Renal pelvis (tissue), 4 donors: Measurements from ENCODE around the gene ERBB4. TPM values are rescaled to one million over a fixed set of nuclear protein-coding genes. Genes with fewer than 3 reads are reported as not detected.
"Not testable (repeated sequence)": the region's sequence is repeated elsewhere in the genome, so short reads cannot be mapped to it uniquely, and the experiment has no call there.

Source experiments
- DNase-seq: peaks from one replicate; pipeline ENCODE4 v3.0.0-alpha.2; 2013
- polyA plus RNA-seq, 3 donors: library from polyadenylated mRNA; unstranded; fragments of 120-200 nt; gene quantifications; one replicate each; pipeline ENCODE4 v1.2.1, GENCODE V29; 2013; ENCODE audit not compliant: insufficient read length in 3 of 3

The ERBB4 gene
- polyA plus RNA-seq, 3 donors: 40.0 to 57.4 (median 49.7) TPM

DNA sequence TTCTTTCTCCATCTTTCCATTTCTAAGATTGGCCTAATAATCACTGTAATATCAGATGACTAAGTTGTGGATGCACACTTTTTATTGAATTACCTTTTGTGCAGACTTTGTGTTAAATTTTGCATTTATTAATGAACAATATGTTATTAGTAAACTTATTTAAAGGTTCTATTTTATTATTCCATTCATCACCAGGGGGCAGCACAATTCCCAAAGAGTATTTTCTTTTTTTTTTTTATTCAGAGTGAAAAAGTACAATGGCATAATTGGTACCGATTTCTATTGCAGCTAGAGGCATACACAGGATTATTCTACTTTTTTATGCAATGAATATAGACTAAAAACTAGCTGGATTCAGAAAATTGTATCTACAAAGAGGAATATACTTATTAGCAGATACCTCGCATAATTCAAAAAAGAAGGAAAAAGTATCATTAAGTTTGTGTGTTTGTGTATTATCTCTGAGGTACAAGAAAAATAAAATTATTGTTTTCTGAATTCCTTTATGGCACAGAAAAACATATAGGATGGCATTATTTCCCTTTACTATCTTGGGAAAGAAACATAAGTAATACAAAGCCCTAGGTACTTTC is 390.6 kb downstream of the ERBB4 start:
- peak; percentile 10 for DNase-seq

DNA sequence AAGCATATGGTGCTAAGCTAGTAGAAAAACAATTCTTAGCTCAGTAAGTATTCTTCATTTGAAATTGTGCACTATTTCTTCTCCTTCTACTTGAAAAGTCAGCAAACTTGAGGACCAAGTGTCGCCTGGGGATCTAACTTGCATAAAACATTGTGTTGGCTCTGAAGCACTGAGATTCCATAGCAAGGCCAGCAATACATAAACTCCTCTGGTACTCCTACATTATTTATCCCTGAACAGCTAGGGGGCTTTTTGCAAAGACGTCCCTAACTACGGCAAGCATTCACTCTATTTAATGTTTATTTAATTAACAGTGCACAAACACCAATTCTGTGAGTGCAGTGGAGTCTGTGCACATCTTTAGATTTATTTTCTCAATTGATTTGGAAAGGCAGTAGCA is 392.2 kb downstream of the ERBB4 start:
- no peak for DNase-seq

DNA sequence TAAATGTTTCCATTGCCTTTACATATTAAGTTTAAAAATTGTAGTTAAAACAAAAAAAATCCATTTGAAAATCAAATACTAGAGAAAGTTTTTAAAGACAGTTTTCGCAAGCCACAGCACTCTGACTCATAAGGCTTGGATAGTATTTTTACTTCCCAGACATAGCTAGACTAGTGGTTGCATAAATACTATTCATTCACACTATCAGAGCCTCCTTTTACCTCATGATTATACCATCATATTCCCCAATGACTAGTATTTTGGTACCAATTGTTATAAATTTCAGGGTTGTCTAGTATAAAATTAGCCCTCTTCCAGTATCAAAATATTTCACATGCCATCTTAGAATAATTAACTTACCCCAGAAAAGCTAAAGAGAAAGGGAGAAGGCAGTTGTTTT is 393.5 kb downstream of the ERBB4 start:
- DNase-seq: no peak

DNA sequence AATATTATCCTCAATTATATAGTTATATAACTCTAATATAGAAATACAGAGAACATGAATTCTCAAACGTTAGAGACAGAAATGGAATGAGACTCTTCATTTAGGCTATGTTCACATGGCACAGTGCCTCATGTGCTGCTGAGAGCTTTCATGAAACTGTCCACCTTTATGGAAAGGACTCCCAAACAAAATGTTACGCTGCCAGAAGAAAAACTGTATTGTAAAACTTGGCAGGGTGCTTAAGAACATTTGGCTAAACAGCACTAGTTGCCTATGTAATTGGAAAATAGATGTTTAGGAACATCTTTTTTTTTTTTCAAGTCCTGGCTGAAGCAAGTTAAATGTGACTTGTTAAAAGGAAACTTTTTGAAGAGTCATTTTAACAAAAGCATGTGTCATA is 396.0 kb downstream of the ERBB4 start:
- no peak for DNase-seq

DNA sequence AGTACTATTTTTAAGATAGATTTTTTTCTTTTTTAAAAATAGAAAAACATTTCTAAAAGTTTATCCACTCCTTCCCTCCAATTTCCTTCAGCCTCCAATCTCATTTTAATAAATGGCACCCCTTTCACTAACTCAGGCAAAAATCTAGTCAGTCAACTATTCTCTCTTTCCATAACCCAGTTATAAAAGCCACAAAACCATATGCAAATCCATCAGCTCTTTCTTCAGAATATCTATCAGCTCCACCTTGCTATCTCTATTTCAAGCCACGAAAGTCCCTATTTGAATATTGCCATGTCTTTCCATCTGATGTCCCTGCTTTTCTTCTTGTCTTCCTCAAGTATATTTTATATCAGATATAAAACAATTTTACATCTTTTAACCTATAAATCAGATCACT is 397.1 kb downstream of the ERBB4 start:
- DNase-seq: no peak

DNA sequence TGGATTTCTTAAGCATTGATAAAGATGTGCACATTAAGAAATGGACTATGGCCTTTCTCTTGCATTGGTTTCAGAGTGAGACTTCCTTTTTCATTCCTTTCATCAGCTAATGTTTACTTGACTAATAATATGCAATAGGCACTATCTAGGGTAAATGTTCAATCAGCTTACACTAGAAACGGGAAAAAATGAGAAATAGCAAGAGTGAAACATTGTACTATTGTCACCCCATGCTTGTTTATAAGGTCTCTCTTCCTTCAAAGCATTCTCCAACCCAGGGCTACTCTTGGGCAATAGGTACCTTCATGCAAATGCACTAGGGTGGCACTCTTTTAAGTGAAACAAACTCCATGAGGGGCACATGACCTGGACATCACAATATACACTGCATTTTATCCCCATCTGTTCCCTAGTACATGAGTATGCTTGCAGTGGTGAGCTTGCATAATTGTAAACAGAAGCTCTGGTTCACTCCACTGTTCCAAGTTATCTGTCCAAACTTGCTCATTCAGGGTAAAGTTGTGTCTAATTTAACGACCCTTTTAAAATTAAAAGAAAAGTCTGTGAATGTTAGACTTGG is 402.3 kb downstream of the ERBB4 start:
- DNase-seq: no peak

DNA sequence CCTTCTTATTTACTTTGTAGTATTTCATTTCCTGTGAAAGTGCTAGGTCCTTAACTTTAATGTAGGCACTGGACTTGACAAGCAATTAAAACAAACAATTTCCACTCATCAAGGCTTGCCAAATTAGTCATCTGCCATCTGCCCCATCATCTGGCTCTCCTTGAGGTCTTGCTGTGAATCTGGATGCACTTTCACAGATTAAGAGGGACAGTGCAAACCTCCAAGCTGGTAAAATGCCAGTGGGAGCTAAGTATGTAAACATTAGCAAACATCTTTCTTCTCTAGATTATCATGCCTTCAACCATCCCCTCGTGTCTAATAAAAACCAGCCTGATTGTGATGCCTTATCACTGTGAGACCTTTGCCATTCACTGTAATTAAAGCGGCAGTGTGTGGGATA is 402.9 kb downstream of the ERBB4 start:
- DNase-seq: no peak

DNA sequence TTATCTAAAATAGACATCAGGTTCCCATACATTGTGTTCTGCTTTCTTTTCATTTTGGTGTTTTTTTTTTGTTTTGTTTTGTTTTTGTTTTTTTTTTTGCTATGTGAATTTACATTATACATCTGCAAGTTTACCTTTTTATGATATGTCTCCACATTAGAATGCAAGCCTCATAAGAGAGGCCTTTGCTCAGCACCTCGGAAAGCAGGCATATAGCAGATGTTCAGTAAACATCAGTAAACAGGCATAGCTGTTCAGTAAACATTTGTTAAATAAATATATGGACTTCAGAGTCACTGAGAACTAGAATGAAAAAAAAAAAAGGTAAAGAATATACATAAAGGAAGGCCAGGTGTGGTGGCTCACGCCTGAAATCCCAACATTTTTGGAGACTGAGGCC is 405.3 kb downstream of the ERBB4 start:
- no peak for DNase-seq

DNA sequence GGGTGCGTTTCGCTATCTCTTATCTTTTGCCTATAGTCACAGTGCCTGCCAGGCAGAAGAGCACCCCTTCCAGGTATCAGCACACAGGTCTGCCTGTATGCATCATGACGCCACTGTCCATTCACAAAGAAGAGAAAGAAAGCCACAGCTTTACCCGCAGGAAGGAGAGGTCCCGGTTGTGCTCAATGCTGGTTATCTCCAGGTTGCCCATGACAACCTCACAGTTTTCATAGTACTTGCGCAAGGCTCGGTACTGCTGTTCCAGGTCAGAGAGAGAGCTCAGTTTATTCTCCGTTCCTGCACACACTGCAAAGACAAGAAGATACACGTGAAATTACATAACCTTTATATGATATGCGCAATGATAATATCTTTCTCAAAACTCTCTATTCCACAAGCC is 414.0 kb downstream of the ERBB4 start:
- no peak for DNase-seq

DNA sequence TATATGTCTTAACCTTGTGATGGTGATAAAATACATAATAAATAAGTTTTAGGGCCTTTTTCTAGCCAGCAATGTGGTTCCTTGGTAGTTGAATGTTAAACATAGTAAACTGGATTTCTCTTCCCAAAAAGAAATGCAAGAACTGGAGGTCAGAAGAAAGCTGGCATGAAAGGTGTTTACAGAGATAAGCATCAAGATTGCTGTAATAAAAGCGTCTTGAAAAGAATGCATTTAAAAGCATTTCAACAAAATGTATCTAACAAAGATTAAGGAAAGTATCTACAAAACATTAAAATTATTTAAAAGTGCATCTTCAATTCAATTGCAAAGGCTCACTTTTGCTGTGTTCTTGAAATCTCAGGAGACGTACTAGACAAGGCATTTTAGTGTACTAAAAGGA is 419.0 kb downstream of the ERBB4 start:
- DNase-seq: no peak

DNA sequence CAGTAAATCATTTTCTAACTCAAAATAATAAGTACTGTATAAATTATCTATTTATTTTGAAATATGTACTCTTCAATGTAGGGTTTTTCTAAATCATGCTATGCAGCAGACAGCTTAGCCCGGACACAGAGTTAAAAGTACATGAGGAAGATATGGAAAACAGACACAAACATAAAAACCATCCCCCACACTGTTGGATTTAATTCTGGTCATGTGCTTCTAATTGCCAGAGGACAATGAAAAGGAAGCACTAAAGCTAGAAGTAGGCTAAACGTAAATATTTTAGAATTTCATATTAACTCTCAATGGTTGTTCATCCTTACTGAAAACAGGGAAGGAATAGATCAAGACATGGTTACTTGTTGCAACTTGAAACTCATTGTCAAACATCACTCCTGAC is 420.7 kb downstream of the ERBB4 start:
- no peak for DNase-seq

DNA sequence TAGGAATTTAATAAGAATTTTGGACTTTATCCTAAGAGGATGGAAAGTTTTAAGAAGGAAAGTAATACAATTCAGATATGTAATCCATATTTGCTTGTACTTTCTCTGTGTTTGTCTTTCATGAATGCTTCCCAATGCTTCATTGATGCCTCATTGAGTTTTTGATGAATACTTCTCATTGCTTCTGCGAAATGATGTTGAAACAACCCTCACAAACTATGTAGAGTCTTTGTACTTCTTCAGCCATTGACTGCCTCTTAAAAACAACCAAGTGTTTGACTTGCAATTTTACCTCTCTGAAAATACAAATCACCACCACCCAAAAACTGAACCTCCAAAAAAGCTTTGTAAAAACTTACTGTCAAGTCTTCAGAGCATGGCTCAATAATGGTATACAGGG is 424.1 kb downstream of the ERBB4 start:
- DNase-seq: no peak

DNA sequence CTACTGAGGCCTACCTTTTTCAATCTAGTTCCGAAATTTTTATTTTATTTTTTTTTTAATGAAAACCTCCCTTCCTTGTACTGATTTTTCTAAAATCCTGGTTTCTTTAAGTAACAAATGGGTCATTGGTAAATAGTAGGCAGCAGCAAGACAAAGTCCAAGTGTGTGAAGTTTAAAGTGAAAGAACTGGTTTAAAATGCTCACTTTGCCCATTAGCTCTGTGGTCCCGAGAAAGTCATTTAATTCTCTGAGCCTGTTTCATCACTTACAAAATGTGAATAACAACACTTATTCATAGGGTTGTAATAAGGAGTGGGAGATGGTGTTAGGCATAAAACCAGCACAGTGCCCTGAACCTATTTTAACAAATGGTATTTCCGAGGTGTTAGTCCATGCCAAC is 426.2 kb downstream of the ERBB4 start:
- DNase-seq: no peak

DNA sequence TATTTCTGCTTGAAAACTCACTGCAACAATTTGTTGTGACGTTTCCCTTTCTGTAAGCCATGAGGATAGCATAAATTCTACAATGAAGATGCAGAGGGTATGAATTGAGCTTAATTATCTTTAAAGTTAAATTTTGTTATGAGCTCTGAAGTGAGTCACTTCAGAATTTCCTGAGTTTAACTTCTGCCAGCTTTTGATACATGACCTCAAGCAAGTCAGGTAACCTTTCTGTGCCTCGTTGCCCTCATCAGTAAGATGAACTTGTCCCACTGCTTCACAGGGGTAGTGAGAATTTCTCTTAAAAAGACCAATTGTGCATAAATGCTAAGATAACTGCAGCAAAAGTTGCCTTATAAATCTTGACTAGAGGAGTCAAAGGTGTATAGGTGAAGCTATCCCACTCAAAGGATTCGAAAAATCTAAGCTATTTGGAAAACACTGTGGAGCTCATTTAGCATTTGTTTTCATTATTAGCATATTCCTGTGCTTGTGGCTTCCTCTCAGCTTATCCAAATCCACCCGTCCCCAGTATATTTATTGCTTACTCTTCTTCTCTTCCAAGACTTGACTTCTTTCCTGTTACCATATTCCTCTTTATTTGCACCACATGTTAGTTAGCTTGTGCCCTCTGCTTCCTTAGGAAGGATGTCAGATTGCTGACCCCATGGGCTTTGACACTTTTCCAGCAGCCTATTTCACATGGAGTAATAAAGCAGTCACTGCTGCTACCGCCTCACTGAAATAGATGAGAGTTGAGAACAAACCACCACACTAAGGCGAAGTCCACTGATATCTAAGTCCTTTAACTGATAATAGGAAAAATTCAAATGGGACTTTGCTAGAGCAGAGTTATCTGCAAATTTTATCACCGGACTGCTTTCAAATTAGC is 428.6 kb downstream of the ERBB4 start:
- peak; percentile 5 for DNase-seq

DNA sequence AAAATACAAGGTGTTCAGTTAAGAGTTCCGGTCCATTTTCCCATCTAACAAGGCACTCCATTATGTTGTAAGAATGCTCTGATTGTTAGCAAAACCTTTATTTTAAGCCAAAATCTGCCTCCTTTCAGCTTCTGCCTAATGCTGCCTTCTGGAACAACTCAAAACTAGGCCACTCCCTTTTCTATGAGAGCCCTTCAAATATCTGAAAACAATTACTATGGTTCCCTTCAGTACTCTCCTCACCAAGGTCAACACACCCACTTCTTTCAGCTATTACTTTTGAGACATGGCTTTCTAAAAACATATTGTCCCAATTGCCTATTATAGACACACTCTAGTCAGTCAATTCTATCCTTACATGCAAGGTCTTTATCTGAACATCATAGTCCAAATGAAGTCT is 429.4 kb downstream of the ERBB4 start:
- no peak for DNase-seq

DNA sequence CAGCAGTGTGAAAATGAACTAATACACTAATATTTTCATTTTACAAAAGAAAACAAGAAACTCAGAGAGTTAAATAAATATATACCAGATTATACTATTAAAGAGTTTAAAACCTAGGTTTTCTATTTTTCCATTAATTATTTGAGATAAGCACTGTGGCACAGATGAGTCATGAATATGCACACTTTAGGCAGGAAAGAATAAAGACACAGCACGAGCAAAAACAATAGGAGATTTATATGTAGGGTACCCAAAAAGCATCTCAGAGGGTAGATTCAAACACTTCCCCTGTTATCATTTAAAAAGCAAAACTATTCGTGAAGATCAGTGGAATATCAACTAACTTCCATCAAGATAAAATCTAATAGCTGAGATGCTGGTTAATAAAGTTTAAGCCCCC is 430.6 kb downstream of the ERBB4 start:
- DNase-seq: no peak

DNA sequence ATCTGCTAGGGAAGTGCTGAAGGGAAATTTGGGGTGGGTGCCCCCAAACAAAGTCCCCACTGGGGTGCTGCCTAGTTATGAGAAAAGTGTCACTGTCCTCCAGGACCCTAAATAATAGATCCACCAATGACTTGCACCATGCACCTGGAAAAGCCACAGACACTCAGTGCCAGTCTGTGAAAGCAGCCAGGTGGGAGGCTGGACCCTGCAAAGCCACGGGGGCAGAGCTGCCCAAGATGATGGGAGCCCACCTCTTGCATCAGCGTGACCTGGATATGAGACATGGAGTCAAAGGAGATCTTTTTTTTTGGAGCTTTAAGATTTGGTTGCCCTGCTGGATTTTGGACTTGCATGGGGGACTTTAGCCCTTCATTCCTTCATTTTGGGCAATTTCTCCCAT is 431.6 kb downstream of the ERBB4 start:
- DNase-seq: no peak

DNA sequence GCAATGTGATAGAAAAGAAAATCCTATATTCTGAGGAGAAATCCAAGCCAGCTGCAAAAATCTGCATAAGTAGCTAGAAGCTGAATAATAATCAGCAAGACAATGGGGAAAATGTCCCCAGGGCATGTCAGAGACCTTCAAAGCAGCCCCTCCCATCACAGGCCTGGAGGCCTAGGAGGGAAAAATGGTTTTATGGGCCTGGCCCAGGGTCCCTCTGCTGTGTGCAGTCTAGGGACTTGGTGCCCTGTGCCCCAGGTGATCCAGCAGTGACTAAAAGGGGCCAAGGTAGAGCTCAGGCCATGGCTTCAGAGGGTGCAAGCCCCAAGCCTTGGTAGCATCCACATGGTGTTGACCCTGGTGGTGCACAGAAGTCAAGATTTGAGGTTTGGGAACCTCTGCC is 432.1 kb downstream of the ERBB4 start:
- DNase-seq: not testable (repeated sequence)

DNA sequence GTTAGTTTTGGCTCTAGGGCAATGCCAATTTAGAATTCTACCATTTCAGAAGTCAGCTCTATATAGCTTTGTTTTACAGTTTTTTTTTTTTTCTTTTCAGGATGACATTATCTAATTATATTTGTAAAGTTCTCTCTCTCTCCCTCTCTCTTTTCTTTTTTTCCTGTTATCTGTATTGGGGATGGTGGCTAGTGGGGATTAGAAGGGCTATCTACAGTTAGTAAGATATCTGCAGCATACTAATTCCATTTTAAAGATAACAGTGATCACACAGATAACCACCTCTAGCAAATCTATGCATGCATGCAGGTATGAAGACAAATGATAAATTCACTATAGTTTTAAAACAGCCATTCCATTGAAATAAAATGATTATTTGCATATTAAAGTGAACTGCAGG is 438.9 kb downstream of the ERBB4 start:
- DNase-seq: no peak

DNA sequence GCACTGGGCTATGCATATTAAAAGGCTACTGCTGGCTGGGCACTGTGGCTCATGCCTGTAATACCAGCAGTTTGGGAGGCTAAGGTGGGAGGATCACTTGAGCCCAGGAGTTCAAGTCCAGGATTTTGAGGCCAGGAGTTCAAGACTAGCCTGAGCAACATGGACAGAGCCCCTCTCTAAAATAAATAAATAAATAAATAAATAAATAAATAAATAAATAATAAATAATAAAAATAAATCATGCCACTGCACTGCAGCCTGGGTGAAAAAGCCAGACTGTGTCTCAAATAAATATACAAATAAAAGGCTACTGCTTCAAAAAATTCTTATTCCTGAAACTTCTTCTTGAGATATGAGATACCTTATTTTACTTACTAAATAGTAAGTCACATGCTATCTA is 439.6 kb downstream of the ERBB4 start:
- no peak for DNase-seq

DNA sequence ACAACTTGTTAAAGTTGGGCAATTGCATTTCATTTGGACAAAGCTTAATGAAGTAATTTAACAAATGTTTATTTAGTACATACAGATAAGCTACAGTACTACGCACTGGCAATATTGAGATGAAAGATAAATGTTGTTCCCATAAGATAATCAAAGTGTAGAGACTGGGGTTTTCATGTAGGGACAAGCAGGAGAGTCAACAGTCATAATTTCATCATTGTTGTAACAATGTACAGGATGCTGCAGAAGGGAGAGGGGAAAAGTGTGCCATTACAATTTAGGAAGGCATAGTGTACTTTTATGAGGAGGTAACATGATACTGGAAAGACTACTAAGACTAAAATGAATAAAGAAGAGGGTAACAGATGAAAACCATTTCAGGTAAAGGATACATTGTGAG is 441.6 kb downstream of the ERBB4 start:
- DNase-seq: no peak

DNA sequence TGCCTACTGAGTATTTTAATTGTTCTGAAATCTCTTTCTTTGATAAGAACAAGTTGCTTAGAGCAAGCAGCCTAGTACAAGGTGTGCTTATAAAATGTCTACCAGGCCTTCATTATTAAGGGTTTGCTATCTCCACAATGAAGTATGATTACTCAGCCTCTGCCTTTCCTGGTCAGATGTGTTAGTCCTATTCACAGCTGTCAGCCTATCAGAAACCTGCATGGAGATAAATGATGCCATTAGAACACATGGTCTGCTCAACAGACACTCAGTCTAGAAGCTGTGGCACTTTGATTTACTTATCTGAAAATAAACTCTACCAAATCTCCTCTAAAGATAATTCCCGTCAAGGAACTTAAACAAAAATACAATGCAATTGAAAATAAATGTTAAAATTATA is 448.7 kb downstream of the ERBB4 start:
- DNase-seq: no peak

DNA sequence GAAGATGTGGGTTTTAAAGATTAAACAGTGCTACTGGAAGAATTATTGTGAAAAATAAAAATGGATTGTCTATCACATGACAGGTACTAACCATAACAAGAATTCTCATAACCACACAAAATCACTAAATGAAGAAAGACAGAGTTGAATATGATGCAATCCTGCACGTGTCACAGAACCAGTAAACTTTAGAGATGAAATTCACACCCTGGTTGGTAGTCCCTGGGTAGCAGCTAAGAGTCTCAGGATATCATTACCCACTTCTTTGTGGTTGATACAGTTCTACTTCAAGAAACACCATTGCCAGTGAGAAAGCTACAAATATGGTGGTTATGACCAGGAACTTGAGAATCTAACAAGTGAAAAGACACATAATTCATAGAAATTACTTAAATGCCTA is 450.2 kb downstream of the ERBB4 start:
- DNase-seq: no peak

DNA sequence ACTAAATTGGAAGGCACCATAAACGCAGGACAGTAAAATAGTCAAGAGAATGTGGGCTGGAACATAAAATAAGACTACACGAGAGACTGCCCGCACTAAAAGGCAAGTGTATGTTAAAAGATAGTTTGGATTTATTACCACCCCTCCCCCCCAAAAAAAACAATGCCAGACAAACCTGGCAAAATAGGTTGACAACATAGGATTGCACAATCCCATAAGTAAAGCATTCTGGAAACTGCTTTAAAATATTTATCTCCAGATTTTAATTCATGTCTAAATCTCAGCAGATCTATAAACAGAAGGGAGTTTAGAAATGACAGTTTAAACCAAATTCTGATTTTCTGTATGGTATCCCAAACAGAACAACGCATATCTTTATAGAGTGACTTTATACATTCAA is 455.1 kb downstream of the ERBB4 start:
- no peak for DNase-seq
